Kidney (tissue), 22 donors: ENCODE data around the gene HNRNPD. TPM values are rescaled to one million over a fixed set of nuclear protein-coding genes. Genes with fewer than 3 reads are reported as not detected.

Experiments used
- DNase-seq, 5 donors: peaks; one replicate each; pipeline ENCODE4 v3.0.0-alpha.2; 2013 to 2020
- FAIRE-seq: peaks from 2 replicates; lab custom pipeline; 2012; peaks lifted over from hg19 to GRCh38; lab: Jason Lieb, UNC
- H3K27ac ChIP-seq, 2 donors: one replicate each; pipeline ENCODE4 v1.7.0; 2013; ENCODE audit warnings: low read depth in 2 of 2, low read length in 2 of 2, inconsistent platforms in 1 of 2
- H3K27me3 ChIP-seq: one replicate; pipeline ENCODE4 v1.7.1; 2013; ENCODE audit warnings: low read length, inconsistent platforms; ENCODE audit not compliant: control insufficient read depth, insufficient read depth
- H3K36me3 ChIP-seq, 3 donors: one replicate each; pipeline versions ENCODE4 v1.7.0 to v1.7.1; 2013; ENCODE audit warnings: low read length in 3 of 3, control low read depth in 1 of 3, inconsistent platforms in 1 of 3; ENCODE audit not compliant: insufficient read depth in 3 of 3, control insufficient read depth in 2 of 3
- H3K4me1 ChIP-seq, 3 donors: one replicate each; pipeline versions ENCODE4 v1.7.0 to v1.7.1; 2013; ENCODE audit warnings: low read length in 3 of 3, inconsistent platforms in 1 of 3, low read depth in 1 of 3; ENCODE audit not compliant: control insufficient read depth in 2 of 3, insufficient read depth in 2 of 3
- H3K4me3 ChIP-seq, 3 donors: one replicate each; pipeline versions ENCODE4 v1.7.0 to v1.8.1; 2013; ENCODE audit warnings: low read length in 3 of 3, control low read depth in 1 of 3, inconsistent platforms in 1 of 3
- H3K9ac ChIP-seq, 3 donors: one replicate each; pipeline versions ENCODE4 v1.7.0 to v1.7.1; 2013; ENCODE audit warnings: low read length in 3 of 3, control low read depth in 1 of 3, inconsistent platforms in 1 of 3
- H3K9me3 ChIP-seq, 3 donors: one replicate each; pipeline versions ENCODE4 v1.7.0 to v1.7.1; 2013; ENCODE audit warnings: low read length in 3 of 3, control low read depth in 1 of 3, inconsistent platforms in 1 of 3; ENCODE audit not compliant: control insufficient read depth in 2 of 3, insufficient read depth in 1 of 3
- CTCF ChIP-seq: IDR thresholded peaks from 3 replicates; pipeline ENCODE4 v1.5.1; 2012; ENCODE audit warnings: mild to moderate bottlenecking, moderate library complexity, borderline replicate concordance; ENCODE audit not compliant: insufficient read depth; ENCODE audit errors: extremely low read depth
- intact Hi-C: fragments of 100-400 bp; cut with DNase I; formaldehyde crosslinking; loops from one replicate; pipeline ENCODE4 v1.11.1; 2022
- long read RNA-seq, 10 donors: library from polyadenylated mRNA in 1 of 10; unstranded in 1 of 10; transcript quantifications; one replicate each; pipeline ENCODE4 v2.0.0 and lab custom pipeline, GENCODE V29; 2021 to 2026
- polyA plus RNA-seq: library from polyadenylated mRNA; stranded (reverse); fragments of 350-450 nt; fragmentation: Illumina TruSeq; extraction: RNeasy Lipid Tissue Mini Kit (QIAGEN cat#74804); gene quantifications from one replicate; pipeline ENCODE4 v1.2.3, GENCODE V29; 2014; ENCODE audit warnings: low read depth, low replicate concordance; ENCODE audit not compliant: insufficient read depth
- total RNA-seq: library from RNA; stranded (reverse); fragmentation: NEBNext Ultra II Directional; extraction: Animal tissue kit (Norgen Biotek cat#: 25700); gene quantifications from one replicate; pipeline ENCODE4 v1.2.1, GENCODE V29; 2021
- donor health status: control.
- donor health status: control.
- donor health status: control.
- donor health status: control.
- donor health status: control.
- donor health status: DM: yes; HTN: yes; CAD: no.
- donor health status: Normal renal cell carcinoma (clear cell type).

HNRNPD gene
- total RNA-seq (177 TPM), polyA plus RNA-seq (120 TPM)
- long read RNA-seq, donor 1, transcript HNRNPD-201 (9 exons, 3,033 nt), result major isoform, 29 of 182 reads
- long read RNA-seq, donor 1, transcript HNRNPD-203 (8 exons, 1,585 nt), result major isoform, 29 of 182 reads
- long read RNA-seq, donor 1, transcript HNRNPD-202 (8 exons, 1,667 nt), result minor isoform, 15 of 182 reads
- long read RNA-seq, donor 1, partial matches to known transcripts, result 102 of 182 reads
- long read RNA-seq, donor 1, other reads (novel, unspliced or antisense), result 7 of 182 reads
- long read RNA-seq, donor 2, full-length matches to known transcripts, result 85 of 280 reads
- long read RNA-seq, donor 2, partial matches to known transcripts, result 157 of 280 reads
- long read RNA-seq, donor 2, other reads (novel, unspliced or antisense), result 38 of 280 reads
- long read RNA-seq, donor 3, full-length matches to known transcripts, result 80 of 189 reads
- long read RNA-seq, donor 3, partial matches to known transcripts, result 90 of 189 reads
- long read RNA-seq, donor 3, other reads (novel, unspliced or antisense), result 19 of 189 reads
- long read RNA-seq, donor 4, transcript HNRNPD-201 (9 exons, 3,033 nt), result minor isoform, 20 of 88 reads
- long read RNA-seq, donor 4, transcript HNRNPD-203 (8 exons, 1,585 nt), result major isoform, 27 of 88 reads
- long read RNA-seq, donor 4, transcript HNRNPD-202 (8 exons, 1,667 nt), result minor isoform, 9 of 88 reads
- long read RNA-seq, donor 4, partial matches to known transcripts, result 20 of 88 reads
- long read RNA-seq, donor 4, other reads (novel, unspliced or antisense), result 12 of 88 reads
- long read RNA-seq, donor 5, partial matches to known transcripts, result 0 of 4 reads
- long read RNA-seq, donor 5, other reads (novel, unspliced or antisense), result 0 of 4 reads
- long read RNA-seq, donor 6, transcript HNRNPD-203 (8 exons, 1,585 nt), result major isoform, 11 of 60 reads
- long read RNA-seq, donor 6, transcript HNRNPD-202 (8 exons, 1,667 nt), result minor isoform, 5 of 60 reads
- long read RNA-seq, donor 6, transcript HNRNPD-201 (9 exons, 3,033 nt), result minor isoform, 5 of 60 reads
- long read RNA-seq, donor 6, partial matches to known transcripts, result 28 of 60 reads
- long read RNA-seq, donor 6, other reads (novel, unspliced or antisense), result 10 of 60 reads
- long read RNA-seq, donor 7, transcript HNRNPD-201 (9 exons, 3,033 nt), result minor isoform, 70 of 239 reads
- long read RNA-seq, donor 7, transcript HNRNPD-202 (8 exons, 1,667 nt), result minor isoform, 6 of 239 reads
- long read RNA-seq, donor 7, transcript HNRNPD-203 (8 exons, 1,585 nt), result major isoform, 105 of 239 reads
- long read RNA-seq, donor 7, partial matches to known transcripts, result 26 of 239 reads
- long read RNA-seq, donor 7, other reads (novel, unspliced or antisense), result 32 of 239 reads
- long read RNA-seq, donor 8, full-length matches to known transcripts, result 52 of 96 reads
- long read RNA-seq, donor 8, partial matches to known transcripts, result 38 of 96 reads
- long read RNA-seq, donor 8, other reads (novel, unspliced or antisense), result 6 of 96 reads
- long read RNA-seq, donor 9, transcript HNRNPD-203 (8 exons, 1,585 nt), result major isoform, 12 of 46 reads
- long read RNA-seq, donor 9, transcript HNRNPD-202 (8 exons, 1,667 nt), result minor isoform, 5 of 46 reads
- long read RNA-seq, donor 9, transcript HNRNPD-201 (9 exons, 3,033 nt), result minor isoform, 10 of 46 reads
- long read RNA-seq, donor 9, partial matches to known transcripts, result 13 of 46 reads
- long read RNA-seq, donor 9, other reads (novel, unspliced or antisense), result 5 of 46 reads
- long read RNA-seq, donor 10, full-length matches to known transcripts, result 57 of 156 reads
- long read RNA-seq, donor 10, partial matches to known transcripts, result 84 of 156 reads
- long read RNA-seq, donor 10, other reads (novel, unspliced or antisense), result 15 of 156 reads

DNA sequence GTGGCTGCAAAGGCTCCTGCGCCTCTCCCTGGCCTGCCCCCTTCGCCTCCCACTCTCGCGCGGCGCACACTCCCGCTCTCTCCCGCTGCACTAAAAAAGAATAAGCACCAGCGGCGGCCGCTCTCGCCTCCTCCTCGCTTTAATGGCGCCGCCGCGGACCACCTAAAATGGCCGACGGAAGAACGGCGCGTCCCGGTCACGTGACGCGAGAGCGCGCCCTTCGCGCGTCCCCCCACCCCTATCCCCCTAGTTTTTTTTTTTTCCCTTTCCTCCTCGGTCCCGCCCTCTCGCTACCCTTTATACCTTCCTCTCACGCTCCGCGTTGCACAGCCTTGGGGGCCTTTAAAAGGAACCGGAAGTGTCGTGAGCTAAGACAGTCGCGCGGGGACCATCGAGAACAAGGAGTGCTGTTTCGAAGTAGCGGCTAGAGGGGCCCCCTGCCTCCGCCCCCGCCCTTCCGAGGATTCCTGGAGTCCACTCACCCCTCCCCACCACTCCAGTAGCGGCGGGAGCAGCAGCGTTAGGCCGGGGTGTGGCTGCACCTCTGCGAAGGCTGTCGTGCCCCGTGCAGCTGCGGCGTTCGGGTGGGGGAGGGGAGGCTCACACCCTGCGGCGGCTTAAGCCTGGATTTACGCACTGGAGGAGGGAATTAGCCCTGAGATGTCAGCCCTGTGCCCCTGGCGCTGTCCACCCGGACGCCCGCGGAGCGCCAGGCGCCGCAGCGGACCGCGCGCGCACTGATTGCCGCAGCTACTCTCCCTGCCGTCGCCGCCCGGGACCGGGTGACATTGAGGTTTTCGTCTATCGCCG lies at the start of gene HNRNPD:
Gene HNRNPD, minus strand, starts transcription at position 176 of the 810 bp plus-strand sequence. CDS start 313 bp downstream, outside the sequence.
- DNase-seq (peak; percentile 99 to 100 (median 100)), FAIRE-seq (peak; percentile 90)
- H3K36me3 ChIP-seq, result no peaks in the 10 kb centered on the region
- peak within 1 kb of the TSS; percentile 92 to 96 (median 96) for H3K9ac ChIP-seq
- H3K9me3 ChIP-seq, result no peaks in the 10 kb centered on the region
- intact Hi-C loops, result loop anchor here (10.0 kb wide), 1 partner anchor 51 kb away; no protein-coding TSS in a partner anchor
- H3K27me3 ChIP-seq, result no peaks in the 10 kb centered on the region
- H3K27ac ChIP-seq, result peak within 1 kb of the TSS; percentile 99 to 100
- TF ChIP-seq CTCF, result no peak
- H3K4me3 ChIP-seq, result peak within 1 kb of the TSS; percentile 96 to 99 (median 98)
- peaks cover 0 to 12% (median 11%) of the 10 kb centered on the region in 3 donors for H3K4me1 ChIP-seq

DNA sequence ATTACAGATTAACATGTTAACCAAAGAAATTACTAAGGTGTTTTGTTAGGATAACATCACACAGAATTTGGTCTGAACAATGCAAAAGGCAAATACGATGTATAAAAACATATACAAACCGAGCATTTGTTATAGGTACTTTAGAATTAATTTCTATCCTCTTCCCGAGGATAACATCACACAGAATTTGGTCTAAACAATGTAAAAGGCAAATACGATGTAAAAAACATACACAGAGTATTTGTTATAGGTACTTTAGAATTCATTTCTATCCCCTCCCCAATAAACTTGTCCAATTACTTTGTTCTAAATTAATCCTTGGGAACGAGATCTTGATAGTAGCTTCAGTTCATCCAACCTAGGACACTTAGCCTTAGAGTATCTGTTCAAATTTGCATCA lies 48.8 kb upstream of the HNRNPD start:
- Histone ChIP-seq H3K27me3 (no peaks in the 10 kb centered on the region), H3K4me1 (peaks cover 0 to 9% (median 7%) of the 10 kb centered on the region in 3 donors), H3K27ac (no peak overlapping the region), H3K9me3 (no peaks in the 10 kb centered on the region), H3K36me3 (peaks cover 13 to 45% (median 17%) of the 10 kb centered on the region in 3 donors), H3K9ac (no peak overlapping the region), H3K4me3 (no peak overlapping the region)
- intact Hi-C loops, result loop anchor here (10.0 kb wide), 1 partner anchor 48 kb away; the partner anchor contains the start of gene HNRNPD
- TF ChIP-seq CTCF, result no peak
- FAIRE-seq (no peak), DNase-seq (no peak)
